AG10803 (cell line): ENCODE results near the gene CRIM1.

Experiments used
- DNase-seq: peaks from one replicate; pipeline ENCODE4 v3.0.0; 2010; ENCODE audit warnings: low read depth
- H3K4me3 ChIP-seq: 2 replicates; pipeline ENCODE4 v1.5.1; 2011; ENCODE audit warnings: mild to moderate bottlenecking, low read length, control low read depth
- CTCF ChIP-seq: conservative IDR thresholded peaks from 2 replicates; pipeline ENCODE4 v1.5.1; 2011; ENCODE audit warnings: mild to moderate bottlenecking, low read length, control low read depth, inconsistent platforms

Gene CRIM1

GRCh38 chr2:36352701-36353100 is 2.9 kb upstream of the CRIM1 start:
- TF ChIP-seq CTCF = peak; percentile 32
- no peak overlapping the region for H3K4me3 ChIP-seq
- DNase-seq = peak; percentile 80

- peak overlapping the region; percentile 79 for H3K4me3 ChIP-seq
- TF ChIP-seq CTCF = no peak
- no peak for DNase-seq
These were observed 797 bp upstream of the CRIM1 start for GRCh38 chr2:36354811-36355150.

- H3K4me3 ChIP-seq = peak overlapping the region; percentile 93
- no peak for TF ChIP-seq CTCF
- no peak for DNase-seq
These were observed 316 bp downstream of the CRIM1 start for GRCh38 chr2:36355890-36356297.

- DNase-seq = peak; percentile 42
- no peak for TF ChIP-seq CTCF
- peak overlapping the region; percentile 93 for H3K4me3 ChIP-seq
These were observed 866 bp downstream of the CRIM1 start for GRCh38 chr2:36356298-36356989.

GRCh38 chr2:36356990-36357846 is 1.6 kb downstream of the CRIM1 start:
- peak overlapping the region; percentile 93 for H3K4me3 ChIP-seq
- TF ChIP-seq CTCF = no peak
- DNase-seq = peak; percentile 69

GRCh38 chr2:36357847-36358659 is 2.5 kb downstream of the CRIM1 start:
- DNase-seq = peak; percentile 89
- peak overlapping the region; percentile 93 for H3K4me3 ChIP-seq
- TF ChIP-seq CTCF = peak; percentile 63
